ENCODE data around the gene CHERP.

CHERP gene

GRCh38 chr19:16573296-16573695 is 31.1 kb upstream of the CHERP start:
- Histone ChIP-seq H3K4me3 (replicated peaks; ENCODE audit: low read depth, low read length) (peak overlapping the region; percentile 79), H3K36me3 (ENCODE audit: control insufficient read depth, insufficient read depth, low read length) (peaks cover 27% of the 10 kb centered on the region), H3K27me3 (replicated peaks; ENCODE audit: control insufficient read depth, insufficient read depth, low read length) (no peaks in the 10 kb centered on the region)
- DNase-seq (ENCODE audit: extremely low read depth, insufficient read length): no peak
- no peak for TF ChIP-seq CTCF (IDR thresholded peaks at IDR 0.05; ENCODE audit: insufficient read depth, low read length, poor library complexity, severe bottlenecking)

- TF ChIP-seq CTCF (IDR thresholded peaks at IDR 0.05; ENCODE audit: insufficient read depth, low read length, poor library complexity, severe bottlenecking): no peak
- Histone ChIP-seq H3K27me3 (replicated peaks; ENCODE audit: control insufficient read depth, insufficient read depth, low read length) (no peaks in the 10 kb centered on the region), H3K4me3 (replicated peaks; ENCODE audit: low read depth, low read length) (peak within 1 kb of the TSS; percentile 86), H3K36me3 (ENCODE audit: control insufficient read depth, insufficient read depth, low read length) (peaks cover 27% of the 10 kb centered on the region)
- peak; percentile 97 for DNase-seq (ENCODE audit: extremely low read depth, insufficient read length)
These were observed 30.3 kb upstream of the CHERP start, which contains the start of gene SLC35E1 for GRCh38 chr19:16572332-16573211. Gene SLC35E1, minus strand, starts transcription at chr19:16572415. Its CDS starts 51 bp downstream, at chr19:16572364.

- no peaks in the 10 kb centered on the region for H3K27me3 ChIP-seq (replicated peaks; ENCODE audit: control insufficient read depth, insufficient read depth, low read length)
- H3K4me3 ChIP-seq (replicated peaks; ENCODE audit: low read depth, low read length): peak overlapping the region; percentile 86
- DNase-seq (ENCODE audit: extremely low read depth, insufficient read length): peak; percentile 63
- H3K36me3 ChIP-seq (ENCODE audit: control insufficient read depth, insufficient read depth, low read length): peaks cover 27% of the 10 kb centered on the region
- no peak for TF ChIP-seq CTCF (IDR thresholded peaks at IDR 0.05; ENCODE audit: insufficient read depth, low read length, poor library complexity, severe bottlenecking)
These were observed 29.6 kb upstream of the CHERP start for GRCh38 chr19:16571822-16572331.

GRCh38 chr19:16571283-16571682 is 29.0 kb upstream of the CHERP start:
- Histone ChIP-seq H3K4me3 (replicated peaks; ENCODE audit: low read depth, low read length) (peak overlapping the region; percentile 86), H3K36me3 (ENCODE audit: control insufficient read depth, insufficient read depth, low read length) (peaks cover 25% of the 10 kb centered on the region), H3K27me3 (replicated peaks; ENCODE audit: control insufficient read depth, insufficient read depth, low read length) (no peaks in the 10 kb centered on the region)
- DNase-seq (ENCODE audit: extremely low read depth, insufficient read length): no peak
- no peak for TF ChIP-seq CTCF (IDR thresholded peaks at IDR 0.05; ENCODE audit: insufficient read depth, low read length, poor library complexity, severe bottlenecking)

- Histone ChIP-seq H3K27me3 (replicated peaks; ENCODE audit: control insufficient read depth, insufficient read depth, low read length) (no peaks in the 10 kb centered on the region), H3K4me3 (replicated peaks; ENCODE audit: low read depth, low read length) (no peak overlapping the region)
- no peak for DNase-seq (ENCODE audit: extremely low read depth, insufficient read length)
These were observed 27.5 kb upstream of the CHERP start for GRCh38 chr19:16569609-16570320.

More at GRCh38 chr19:16569609-16570320, 27.5 kb upstream of the CHERP start:
- TF ChIP-seq CTCF (IDR thresholded peaks at IDR 0.05; ENCODE audit: insufficient read depth, low read length, poor library complexity, severe bottlenecking): no peak
- peaks cover 19% of the 10 kb centered on the region for H3K36me3 ChIP-seq (ENCODE audit: control insufficient read depth, insufficient read depth, low read length)
